ENCODE results near the gene FMN1. TPM values are rescaled to one million over a fixed set of nuclear protein-coding genes. Genes with fewer than 3 reads are reported as not detected.

FMN1 gene
- total RNA-seq, 1 experiment from 2014 or later = 1.2 TPM

DNA sequence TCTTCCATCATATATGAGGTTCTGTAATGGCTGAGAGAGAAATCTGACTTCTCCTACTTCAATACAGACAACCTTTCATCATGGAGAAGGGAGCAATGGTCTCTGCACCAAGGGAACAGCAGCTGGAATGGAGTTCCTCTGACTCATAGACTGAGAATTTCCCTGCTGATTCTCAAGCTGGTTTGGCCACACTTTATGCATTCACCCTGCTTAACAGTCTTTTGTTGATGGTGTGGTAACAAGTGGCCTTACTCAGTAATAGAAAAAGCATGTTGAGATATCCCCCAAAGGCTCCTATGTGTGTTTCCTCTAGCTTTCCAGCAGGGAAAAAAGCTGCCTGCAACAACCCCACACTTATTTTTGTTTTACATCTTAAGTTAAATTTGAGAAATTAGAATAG lies 338.6 kb downstream of the FMN1 start:
- Mint-ChIP-seq H3K9me3 (ENCODE audit: unreplicated experiment) (no peaks in the 10 kb centered on the region), H3K27ac (ENCODE audit: low read depth, unreplicated experiment) (no peak overlapping the region), H3K36me3 (ENCODE audit: insufficient read depth, unreplicated experiment) (no peaks in the 10 kb centered on the region), H3K4me3 (ENCODE audit: unreplicated experiment) (no peak overlapping the region), H3K27me3 (ENCODE audit: insufficient read depth, unreplicated experiment) (no peaks in the 10 kb centered on the region), H3K4me1 (ENCODE audit: insufficient read depth, unreplicated experiment) (peaks cover 27% of the 10 kb centered on the region)
- peak; percentile 86 for DNase-seq (ENCODE audit: unreplicated experiment)
- intact Hi-C loops (cut with micrococcal nuclease) = no loop called here
- POLR2A ChIA-PET = interaction anchor here (0.7 kb wide), 1 partner anchor 96 kb away, joined by 3 read pairs; no protein-coding TSS in a partner anchor
- TF ChIP-seq, protein P1, sequence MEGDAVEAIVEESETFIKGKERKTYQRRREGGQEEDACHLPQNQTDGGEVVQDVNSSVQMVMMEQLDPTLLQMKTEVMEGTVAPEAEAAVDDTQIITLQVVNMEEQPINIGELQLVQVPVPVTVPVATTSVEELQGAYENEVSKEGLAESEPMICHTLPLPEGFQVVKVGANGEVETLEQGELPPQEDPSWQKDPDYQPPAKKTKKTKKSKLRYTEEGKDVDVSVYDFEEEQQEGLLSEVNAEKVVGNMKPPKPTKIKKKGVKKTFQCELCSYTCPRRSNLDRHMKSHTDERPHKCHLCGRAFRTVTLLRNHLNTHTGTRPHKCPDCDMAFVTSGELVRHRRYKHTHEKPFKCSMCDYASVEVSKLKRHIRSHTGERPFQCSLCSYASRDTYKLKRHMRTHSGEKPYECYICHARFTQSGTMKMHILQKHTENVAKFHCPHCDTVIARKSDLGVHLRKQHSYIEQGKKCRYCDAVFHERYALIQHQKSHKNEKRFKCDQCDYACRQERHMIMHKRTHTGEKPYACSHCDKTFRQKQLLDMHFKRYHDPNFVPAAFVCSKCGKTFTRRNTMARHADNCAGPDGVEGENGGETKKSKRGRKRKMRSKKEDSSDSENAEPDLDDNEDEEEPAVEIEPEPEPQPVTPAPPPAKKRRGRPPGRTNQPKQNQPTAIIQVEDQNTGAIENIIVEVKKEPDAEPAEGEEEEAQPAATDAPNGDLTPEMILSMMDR (IDR thresholded peaks at IDR 0.05; ENCODE audit: unreplicated experiment) = no peak
- BruUV-seq (replicated peaks) = no TSS peak
- CTCF ChIA-PET = interaction anchor here (1.2 to 1.7 kb wide), 2 partner anchors 12 to 80 kb away, joined by 3 to 15 read pairs; no protein-coding TSS in a partner anchor

DNA sequence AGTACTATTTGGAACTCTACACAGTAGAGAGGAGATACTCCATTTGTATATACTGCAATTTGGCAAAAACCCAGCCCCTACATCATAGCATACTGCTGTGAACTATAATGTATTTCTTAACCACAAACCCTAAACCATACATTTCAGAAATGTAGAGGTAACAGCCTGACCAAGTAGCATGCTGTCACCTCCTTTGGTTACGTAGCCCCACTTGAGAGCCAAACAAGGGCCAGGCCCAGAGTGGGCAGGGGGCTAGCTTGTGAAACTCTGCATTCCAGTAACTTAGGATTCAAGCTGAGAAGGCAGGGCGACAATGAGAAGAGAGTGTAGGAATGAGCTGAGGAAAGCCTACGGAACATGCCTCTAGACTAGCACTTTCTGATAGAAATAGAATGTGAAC lies 340.9 kb downstream of the FMN1 start:
- H3K27ac Mint-ChIP-seq (ENCODE audit: low read depth, unreplicated experiment) = no peak overlapping the region
- H3K4me3 Mint-ChIP-seq (ENCODE audit: unreplicated experiment) = no peak overlapping the region
- no peak for DNase-seq (ENCODE audit: unreplicated experiment)
- POLR2A ChIA-PET = no interaction called here
- no TSS peak for BruUV-seq (replicated peaks)
- H3K27me3 Mint-ChIP-seq (ENCODE audit: insufficient read depth, unreplicated experiment) = no peaks in the 10 kb centered on the region
- CTCF ChIA-PET = interaction anchor here (1.4 kb wide), 2 partner anchors 9 to 83 kb away, joined by 3 to 12 read pairs; no protein-coding TSS in a partner anchor
- no peaks in the 10 kb centered on the region for H3K9me3 Mint-ChIP-seq (ENCODE audit: unreplicated experiment)
- H3K36me3 Mint-ChIP-seq (ENCODE audit: insufficient read depth, unreplicated experiment) = no peaks in the 10 kb centered on the region
- intact Hi-C loops (cut with micrococcal nuclease) = no loop called here
- TF ChIP-seq, protein P1 (IDR thresholded peaks at IDR 0.05; ENCODE audit: unreplicated experiment) = no peak
- H3K4me1 Mint-ChIP-seq (ENCODE audit: insufficient read depth, unreplicated experiment) = peaks cover 36% of the 10 kb centered on the region

DNA sequence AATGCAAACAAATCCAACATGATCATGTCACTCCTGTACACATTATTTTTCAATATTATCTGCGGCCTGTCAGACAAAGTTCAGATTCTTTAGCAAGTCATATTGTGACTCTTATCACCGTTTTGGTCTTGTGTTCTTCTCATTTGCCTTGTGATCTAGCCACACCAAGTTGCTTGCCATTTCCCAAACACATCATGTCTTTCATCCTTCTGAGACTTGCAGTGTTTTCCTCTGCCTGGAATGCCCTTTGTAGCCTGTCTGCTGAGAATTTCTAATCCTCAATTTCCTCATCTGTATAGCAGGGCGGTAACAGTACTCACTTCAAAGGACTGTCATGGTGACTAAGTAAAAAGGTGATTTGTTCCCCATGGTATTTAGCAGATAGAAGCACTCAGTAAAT lies 341.7 kb downstream of the FMN1 start:
- no peak overlapping the region for H3K27ac Mint-ChIP-seq (ENCODE audit: low read depth, unreplicated experiment)

DNA sequence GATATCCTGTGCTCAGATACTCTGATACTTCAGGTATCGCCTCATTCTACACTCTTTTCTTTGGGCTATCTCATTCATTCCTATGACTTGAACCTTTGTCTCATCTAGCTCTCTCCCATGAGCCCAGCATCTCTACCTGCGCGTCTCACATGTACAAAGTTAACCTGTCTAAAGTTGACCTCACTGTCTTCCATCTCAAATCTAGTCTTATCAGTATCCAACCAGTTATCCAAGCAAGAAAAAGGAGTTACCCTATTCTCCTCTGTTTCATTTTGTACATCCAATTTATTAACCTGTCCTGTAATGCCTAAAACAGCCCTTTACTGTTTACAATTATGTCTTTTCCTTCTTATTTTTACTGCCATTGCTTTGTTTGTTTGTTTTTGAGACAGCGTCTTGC lies 342.5 kb downstream of the FMN1 start:
- intact Hi-C loops (cut with micrococcal nuclease) = no loop called here
- Mint-ChIP-seq H3K4me1 (ENCODE audit: insufficient read depth, unreplicated experiment) (peaks cover 36% of the 10 kb centered on the region), H3K36me3 (ENCODE audit: insufficient read depth, unreplicated experiment) (no peaks in the 10 kb centered on the region), H3K27ac (ENCODE audit: low read depth, unreplicated experiment) (peak overlapping the region; percentile 81), H3K9me3 (ENCODE audit: unreplicated experiment) (no peaks in the 10 kb centered on the region), H3K4me3 (ENCODE audit: unreplicated experiment) (no peak overlapping the region), H3K27me3 (ENCODE audit: insufficient read depth, unreplicated experiment) (no peaks in the 10 kb centered on the region)
- DNase-seq (ENCODE audit: unreplicated experiment) = no peak
- TF ChIP-seq, protein P1 (IDR thresholded peaks at IDR 0.05; ENCODE audit: unreplicated experiment) = no peak
- BruUV-seq (replicated peaks) = TSS peak; percentile 67
- POLR2A ChIA-PET = interaction anchor here (0.6 kb wide), 1 partner anchor 450 kb away, joined by 3 read pairs; no protein-coding TSS in a partner anchor
- CTCF ChIA-PET = interaction anchor here (0.8 to 2.0 kb wide), 6 partner anchors 17 to 190 kb away, joined by 3 to 7 read pairs (median 6); no protein-coding TSS in a partner anchor

More for the DNA sequence above, 341.7 kb downstream of the FMN1 start:
- no peak for DNase-seq (ENCODE audit: unreplicated experiment)
- CTCF ChIA-PET = no interaction called here
- H3K27me3 Mint-ChIP-seq (ENCODE audit: insufficient read depth, unreplicated experiment) = no peaks in the 10 kb centered on the region
- no TSS peak for BruUV-seq (replicated peaks)
- POLR2A ChIA-PET = no interaction called here
- peaks cover 36% of the 10 kb centered on the region for H3K4me1 Mint-ChIP-seq (ENCODE audit: insufficient read depth, unreplicated experiment)
- TF ChIP-seq, protein P1 (IDR thresholded peaks at IDR 0.05; ENCODE audit: unreplicated experiment) = no peak
- intact Hi-C loops (cut with micrococcal nuclease) = no loop called here
- no peaks in the 10 kb centered on the region for H3K9me3 Mint-ChIP-seq (ENCODE audit: unreplicated experiment)
- no peak overlapping the region for H3K4me3 Mint-ChIP-seq (ENCODE audit: unreplicated experiment)
- no peaks in the 10 kb centered on the region for H3K36me3 Mint-ChIP-seq (ENCODE audit: insufficient read depth, unreplicated experiment)

Data from MCF 10A (cell line).